Fibroblast of lung (primary cell): ENCODE measurements around the gene CTF1.

ENCODE experiments used
- CTCF ChIP-seq, 2 donors: IDR thresholded peaks in 1 of 2; conservative IDR thresholded peaks in 1 of 2; 1 replicate in 1 of 2; 2 replicates in 1 of 2; pipeline ENCODE4 v1.5.1; 2011 to 2012; ENCODE audit warnings: low read length in 2 of 2, control low read depth in 1 of 2, inconsistent platforms in 1 of 2, low read depth in 1 of 2, mild to moderate bottlenecking in 1 of 2
- EZH2 ChIP-seq: IDR thresholded peaks from 2 replicates; pipeline ENCODE4 v1.5.1; 2012; ENCODE audit warnings: low read length, control low read depth, mild to moderate bottlenecking; ENCODE audit errors: missing control alignments

- TF ChIP-seq CTCF (conservative IDR thresholded peaks at IDR 0.05 in 1 of 2, IDR thresholded peaks at IDR 0.05 in 1 of 2; ENCODE audit: low read depth in 1 of 2, low read length in 2 of 2) (no peak), EZH2 (no peak)
Measured at GRCh38 chr16:30900588-30900987, 4.2 kb downstream of the CTF1 start.
